Caco-2 (cell line): ENCODE results near the gene CKAP2L. TPM values are rescaled to one million over a fixed set of nuclear protein-coding genes. Genes with fewer than 3 reads are reported as not detected.
A peak's percentile ranks its signal among the peaks of the same experiment; 100 is the strongest.

ENCODE experiments used
- Bru-seq: library from RNA; stranded (reverse); fragments of 400-500 nt; gene quantifications from one replicate; lab custom pipeline; 2021; lab: Mats Ljungman, UMichigan
- BruChase-seq, 2 experiments: library from RNA; stranded (reverse); fragments of 400-500 nt; gene quantifications; one replicate each; lab custom pipeline; 2021; lab: Mats Ljungman, UMichigan
- BruUV-seq: library from RNA; stranded (reverse); fragments of 400-500 nt; replicated peaks from 2 replicates; lab custom pipeline; 2021; lab: Mats Ljungman, UMichigan
- CTCF ChIA-PET: fragments of 300-600 bp; sonication (Branson Sonifier 250); formaldehyde crosslinking; loops from one replicate; lab custom pipeline; 2022; ENCODE audit warnings: antibody characterized with exemption; lab: Charles Lee
- POLR2A ChIA-PET: fragments of 300-600 bp; sonication (Branson Sonifier 250); formaldehyde crosslinking; loops from one replicate; lab custom pipeline; 2022; ENCODE audit warnings: antibody characterized with exemption; lab: Charles Lee
- DNase-seq, 2 experiments: peaks; one replicate each; pipeline versions ENCODE4 v3.0.0 to v3.0.0-alpha.2; 2020 to 2022
- H3K27me3 ChIP-seq: replicated peaks from 2 replicates; pipeline ENCODE4 v1.6.0; 2011; ENCODE audit warnings: low read length; ENCODE audit not compliant: control insufficient read depth, insufficient read depth
- H3K36me3 ChIP-seq: 2 replicates; pipeline ENCODE4 v1.5.1; 2011; ENCODE audit warnings: low read length; ENCODE audit not compliant: control insufficient read depth, insufficient read depth
- H3K4me1 ChIP-seq: fragments of 250-450 bp; sonication (Bioruptor Pico); 2 replicates; pipeline ENCODE4 v1.5.1; 2020; ENCODE audit warnings: mild to moderate bottlenecking
- H3K4me3 ChIP-seq: 2 replicates; pipeline ENCODE4 v1.5.1; 2011; ENCODE audit warnings: low read depth, mild to moderate bottlenecking, control low read depth, low read length
- H3K9me3 ChIP-seq: fragments of 250-450 bp; sonication (Bioruptor Pico); 2 replicates; pipeline ENCODE4 v1.5.1; 2020; ENCODE audit warnings: mild to moderate bottlenecking, moderate library complexity
- H3K27ac Mint-ChIP-seq: one replicate; pipeline ENCODE4 v1.8.0; 2022; ENCODE audit warnings: mixed read lengths; ENCODE audit not compliant: unreplicated experiment
- H3K27me3 Mint-ChIP-seq: one replicate; pipeline ENCODE4 v1.8.0; 2022; ENCODE audit warnings: mixed read lengths; ENCODE audit not compliant: insufficient read depth, unreplicated experiment
- H3K36me3 Mint-ChIP-seq: one replicate; pipeline ENCODE4 v1.8.0; 2022; ENCODE audit warnings: mild to moderate bottlenecking, mixed read lengths; ENCODE audit not compliant: insufficient read depth, unreplicated experiment
- H3K4me1 Mint-ChIP-seq: one replicate; pipeline ENCODE4 v1.8.0; 2022; ENCODE audit warnings: low read depth, mixed read lengths; ENCODE audit not compliant: unreplicated experiment
- H3K4me3 Mint-ChIP-seq: one replicate; pipeline ENCODE4 v1.8.0; 2022; ENCODE audit warnings: mild to moderate bottlenecking, moderate library complexity, mixed read lengths; ENCODE audit not compliant: unreplicated experiment
- H3K9me3 Mint-ChIP-seq: one replicate; pipeline ENCODE4 v1.8.0; 2022; ENCODE audit warnings: mixed read lengths; ENCODE audit not compliant: unreplicated experiment
- CTCF ChIP-seq, 2 experiments: fragments of 200-600 bp in 1 of 2; IDR thresholded peaks; 1 replicate in 1 of 2; 2 replicates in 1 of 2; pipeline versions ENCODE4 v1.5.1 to v1.8.0; 2011 to 2022; ENCODE audit warnings: antibody characterized with exemption in 1 of 2, control low read depth in 1 of 2, inconsistent platforms in 1 of 2, low read depth in 1 of 2, low read length in 1 of 2, mild to moderate bottlenecking in 1 of 2, moderate library complexity in 1 of 2; ENCODE audit not compliant: insufficient read depth in 1 of 2, severe bottlenecking in 1 of 2, unreplicated experiment in 1 of 2
- intact Hi-C: fragments of 100-400 bp; cut with micrococcal nuclease; formaldehyde crosslinking; loops from one replicate; pipeline ENCODE4 v1.10.0; 2022; ENCODE audit not compliant: unreplicated experiment
- long read RNA-seq: library from polyadenylated mRNA; stranded (forward); transcript quantifications from one replicate; pipeline ENCODE4 v2.0.0, GENCODE V29; 2022
- total RNA-seq: library from RNA; stranded (reverse); gene quantifications from 2 replicates; pipeline ENCODE4 v1.2.3, GENCODE V29; 2022

CKAP2L gene
- total RNA-seq (20.7 and 23.6 TPM in 2 replicates), Bru-seq, nascent RNA (percentile 74 among the genes with signal in this experiment), BruChase-seq, experiment 1, labeled RNA remaining after a 2-hour chase (percentile 77 among the genes with signal in this experiment), BruChase-seq, experiment 2, labeled RNA remaining after a 6-hour chase (percentile 64 among the genes with signal in this experiment)
- long read RNA-seq, full-length matches to known transcripts, result 7 of 13 reads
- long read RNA-seq, partial matches to known transcripts, result 4 of 13 reads
- long read RNA-seq, other reads (novel, unspliced or antisense), result 2 of 13 reads

DNA sequence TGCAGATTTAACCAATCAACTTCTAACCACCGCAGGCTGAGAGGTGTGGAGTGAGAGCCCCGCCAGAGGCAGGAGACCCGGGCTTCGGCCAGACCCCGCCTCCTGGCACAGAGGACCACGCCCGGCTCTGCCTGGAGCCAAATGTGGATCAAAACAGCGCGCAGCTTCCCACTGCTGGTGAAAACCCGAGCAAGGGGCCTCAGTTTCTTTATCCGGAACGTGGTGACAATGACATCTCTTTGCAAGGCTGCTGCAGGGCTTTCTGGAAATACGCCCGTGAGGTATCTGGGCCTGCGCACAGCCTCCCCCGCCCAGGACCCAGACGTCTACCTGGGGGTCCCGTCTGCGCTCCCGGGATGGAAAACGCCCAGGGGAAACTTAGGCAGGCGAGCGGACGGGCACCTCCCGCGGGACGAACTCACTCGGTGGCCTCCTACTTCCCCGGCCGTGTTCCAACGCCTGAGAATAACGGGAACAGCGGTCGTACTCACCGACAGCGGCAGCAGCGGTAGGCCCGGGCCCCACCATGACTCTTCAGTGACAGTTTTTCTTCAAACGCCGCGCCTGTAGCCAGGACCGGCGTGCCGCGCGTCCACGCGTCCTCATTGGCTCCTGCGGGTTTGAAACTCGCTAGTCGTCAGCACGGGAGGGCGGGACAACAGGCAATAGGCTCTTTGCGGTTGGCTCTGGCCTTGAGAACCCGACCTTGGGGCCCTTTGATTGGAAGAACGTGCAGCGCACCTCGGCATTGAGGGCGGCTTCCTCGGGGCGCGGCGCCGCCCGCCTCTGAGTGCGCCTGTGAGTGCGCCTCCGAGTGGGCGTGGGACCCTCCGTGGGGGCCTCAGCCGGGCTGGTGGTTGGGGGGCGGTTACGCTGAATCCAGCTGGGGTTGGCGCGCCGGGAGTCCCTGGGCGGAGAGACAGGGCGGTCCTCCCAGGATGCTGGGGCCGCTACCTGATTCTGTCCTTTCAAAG is at the start of gene CKAP2L:
Gene CKAP2L, minus strand, starts transcription at position 539 of the 974 bp plus-strand sequence. Its CDS starts 11 bp downstream, at position 528.
- Mint-ChIP-seq H3K4me1 (peaks cover 28% of the 10 kb centered on the region), H3K27ac (peak within 1 kb of the TSS; percentile 98), H3K4me3 (peak within 1 kb of the TSS; percentile 100), H3K27me3 (no peaks in the 10 kb centered on the region), H3K9me3 (no peaks in the 10 kb centered on the region), H3K36me3 (peaks cover 28% of the 10 kb centered on the region)
- Histone ChIP-seq H3K9me3 (no peaks in the 10 kb centered on the region), H3K4me1 (peaks cover 15% of the 10 kb centered on the region), H3K27me3 (no peaks in the 10 kb centered on the region), H3K36me3 (no peaks in the 10 kb centered on the region), H3K4me3 (peak within 1 kb of the TSS; percentile 76)
- ChIA-PET POLR2A (no interaction called here), CTCF (interaction anchor here (1.0 to 1.2 kb wide), 2 partner anchors 177 to 195 kb away, joined by 3 to 5 read pairs (median 4); no protein-coding TSS in a partner anchor)
- no peak for TF ChIP-seq CTCF (IDR thresholded peaks at IDR 0.05; ENCODE audit: insufficient read depth in 1 of 2, low read depth in 1 of 2, low read length in 1 of 2, severe bottlenecking in 1 of 2, unreplicated experiment in 1 of 2)
- DNase-seq, result peak; percentile 97 to 98
- intact Hi-C loops, result loop anchor here (5.0 kb wide), 2 partner anchors 123 to 193 kb away; no protein-coding TSS in a partner anchor
- BruUV-seq, result TSS peak; percentile 48

- Histone ChIP-seq H3K4me1 (peaks cover 25% of the 10 kb centered on the region), H3K36me3 (no peaks in the 10 kb centered on the region), H3K9me3 (no peaks in the 10 kb centered on the region), H3K27me3 (no peaks in the 10 kb centered on the region), H3K4me3 (no peak overlapping the region)
- DNase-seq, result no peak
- ChIA-PET CTCF (interaction anchor here (0.6 kb wide), 1 partner anchor 267 kb away, joined by 3 read pairs; no protein-coding TSS in a partner anchor), POLR2A (no interaction called here)
- Mint-ChIP-seq H3K9me3 (peaks cover 10% of the 10 kb centered on the region), H3K27ac (no peak overlapping the region), H3K27me3 (no peaks in the 10 kb centered on the region), H3K36me3 (no peaks in the 10 kb centered on the region), H3K4me3 (no peak overlapping the region), H3K4me1 (no peaks in the 10 kb centered on the region)
- no peak for TF ChIP-seq CTCF (IDR thresholded peaks at IDR 0.05; ENCODE audit: insufficient read depth in 1 of 2, low read depth in 1 of 2, low read length in 1 of 2, severe bottlenecking in 1 of 2, unreplicated experiment in 1 of 2)
- intact Hi-C loops, result no loop called here
- no TSS peak for BruUV-seq
These were observed 49.0 kb upstream of the CKAP2L start for GRCh38 chr2:112813280-112813966.
